ENCODE data around the gene MRPL54. TPM values are rescaled to one million over a fixed set of nuclear protein-coding genes. Genes with fewer than 3 reads are reported as not detected.

The MRPL54 gene
- total and polyA plus RNA-seq, 4 donors = 33.2 to 77.8 (median 43.1) TPM

DNA sequence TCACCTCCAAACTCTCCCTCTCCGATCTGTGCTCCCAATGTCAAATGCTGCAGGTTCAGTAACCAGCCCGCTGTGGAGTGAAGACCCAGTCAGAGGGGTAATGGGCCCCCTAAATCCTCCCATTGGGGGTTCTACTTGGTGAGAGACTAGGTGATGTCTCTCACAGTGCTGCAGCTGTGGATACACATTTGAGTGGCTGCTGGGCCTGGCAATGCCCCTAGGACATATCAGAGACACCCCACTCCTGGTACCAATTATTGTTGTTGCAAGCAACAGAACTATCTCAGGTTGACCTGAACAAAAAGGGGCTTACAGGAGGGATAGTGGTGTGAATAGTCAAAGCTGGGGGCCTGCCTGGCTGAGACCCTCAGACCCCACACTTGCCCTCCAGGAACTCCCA, 19.1 kb downstream of the MRPL54 start:
- peaks cover 10% of the 10 kb centered on the region for H3K27me3 ChIP-seq (ENCODE audit: control insufficient read depth, insufficient read depth, low read length)
- DNase-seq (ENCODE audit: low read depth in 4 of 6, low spot score in 6 of 6) = no peak
- peaks cover 41% of the 10 kb centered on the region for H3K36me3 ChIP-seq (ENCODE audit: control insufficient read depth, insufficient read depth, low read length)
- 90% methylated on average over 2 of the region's 2 CpGs for WGBS (ENCODE audit: insufficient coverage)
- no peak overlapping the region for H3K4me3 ChIP-seq (ENCODE audit: low read depth, low read length)
- H3K4me1 ChIP-seq (ENCODE audit: control insufficient read depth, insufficient read depth, low read length) = peaks cover 6% of the 10 kb centered on the region
- H3K27ac ChIP-seq (ENCODE audit: low read depth, low read length) = no peak overlapping the region
- peaks cover 6% of the 10 kb centered on the region for H3K9me3 ChIP-seq (ENCODE audit: control insufficient read depth, insufficient read depth, low read length)

DNA sequence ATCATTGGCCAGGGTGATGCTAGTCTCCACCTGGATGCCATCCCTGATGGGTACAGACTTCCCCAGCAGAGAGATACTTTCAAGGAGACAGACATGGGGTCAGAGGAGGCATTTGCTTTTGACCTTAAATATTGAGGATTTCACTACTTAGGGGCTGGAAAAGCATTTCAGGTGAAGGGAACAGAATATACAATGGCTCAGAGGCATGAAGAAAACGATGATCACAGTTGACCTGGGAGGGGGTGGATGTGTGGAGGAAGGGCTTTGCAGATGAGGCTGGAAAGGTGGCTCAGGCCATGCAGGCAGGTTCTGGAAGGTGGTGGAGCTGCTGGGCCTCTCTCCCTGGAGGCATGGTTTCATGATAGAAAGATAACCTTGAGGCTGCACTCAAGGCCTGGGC, 19.8 kb downstream of the MRPL54 start:
- Histone ChIP-seq H3K4me1 (ENCODE audit: control insufficient read depth, insufficient read depth, low read length) (peaks cover 6% of the 10 kb centered on the region), H3K36me3 (ENCODE audit: control insufficient read depth, insufficient read depth, low read length) (peaks cover 41% of the 10 kb centered on the region), H3K9me3 (ENCODE audit: control insufficient read depth, insufficient read depth, low read length) (peaks cover 6% of the 10 kb centered on the region), H3K4me3 (ENCODE audit: low read depth, low read length) (no peak overlapping the region), H3K27ac (ENCODE audit: low read depth, low read length) (no peak overlapping the region), H3K27me3 (ENCODE audit: control insufficient read depth, insufficient read depth, low read length) (peaks cover 13% of the 10 kb centered on the region)
- no peak for DNase-seq (ENCODE audit: low read depth in 4 of 6, low spot score in 6 of 6)
- 86% methylated on average over 1 of the region's 1 CpG for WGBS (ENCODE audit: insufficient coverage)

DNA sequence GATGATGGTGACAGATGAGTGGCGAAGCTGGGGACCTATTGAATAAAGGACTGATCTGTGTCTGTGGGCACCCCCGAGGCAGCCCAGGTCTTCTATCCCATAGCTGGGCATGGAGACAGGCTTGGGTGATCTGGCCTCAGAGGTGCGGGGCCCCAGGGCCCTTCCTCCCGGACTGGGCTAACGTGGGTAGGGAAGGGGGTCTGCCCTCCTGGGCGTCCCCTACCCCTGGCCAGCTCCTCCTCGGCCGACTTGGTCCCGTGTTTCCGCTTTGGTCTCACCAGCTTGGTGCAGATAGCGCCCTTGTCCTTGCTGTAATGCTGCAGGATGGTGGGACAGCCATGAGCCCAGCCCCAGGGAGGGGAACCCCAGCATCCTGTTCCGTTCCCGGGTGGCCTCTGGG, 20.4 kb downstream of the MRPL54 start:
- H3K4me1 ChIP-seq (ENCODE audit: control insufficient read depth, insufficient read depth, low read length) = peaks cover 6% of the 10 kb centered on the region
- peaks cover 13% of the 10 kb centered on the region for H3K27me3 ChIP-seq (ENCODE audit: control insufficient read depth, insufficient read depth, low read length)
- peaks cover 6% of the 10 kb centered on the region for H3K9me3 ChIP-seq (ENCODE audit: control insufficient read depth, insufficient read depth, low read length)
- peaks cover 35% of the 10 kb centered on the region for H3K36me3 ChIP-seq (ENCODE audit: control insufficient read depth, insufficient read depth, low read length)
- no peak overlapping the region for H3K4me3 ChIP-seq (ENCODE audit: low read depth, low read length)
- H3K27ac ChIP-seq (ENCODE audit: low read depth, low read length) = no peak overlapping the region
- no peak for DNase-seq (ENCODE audit: low read depth in 4 of 6, low spot score in 6 of 6)
- 86% methylated on average over 12 of the region's 13 CpGs for WGBS (ENCODE audit: insufficient coverage)

GRCh38 chr19:3783660-3784584, 21.4 kb downstream of the MRPL54 start:
- H3K36me3 ChIP-seq (ENCODE audit: control insufficient read depth, insufficient read depth, low read length) = peaks cover 28% of the 10 kb centered on the region
- H3K4me3 ChIP-seq (ENCODE audit: low read depth, low read length) = no peak overlapping the region
- WGBS (ENCODE audit: insufficient coverage) = 80% methylated on average over 45 of the region's 49 CpGs
- DNase-seq (ENCODE audit: low read depth in 4 of 6, low spot score in 6 of 6) = no peak
- peaks cover 13% of the 10 kb centered on the region for H3K27me3 ChIP-seq (ENCODE audit: control insufficient read depth, insufficient read depth, low read length)
- peaks cover 6% of the 10 kb centered on the region for H3K4me1 ChIP-seq (ENCODE audit: control insufficient read depth, insufficient read depth, low read length)
- peaks cover 6% of the 10 kb centered on the region for H3K9me3 ChIP-seq (ENCODE audit: control insufficient read depth, insufficient read depth, low read length)
- H3K27ac ChIP-seq (ENCODE audit: low read depth, low read length) = no peak overlapping the region

GRCh38 chr19:3784607-3785450, 22.3 kb downstream of the MRPL54 start:
- peaks cover 6% of the 10 kb centered on the region for H3K4me1 ChIP-seq (ENCODE audit: control insufficient read depth, insufficient read depth, low read length)
- 32% methylated on average over 21 of the region's 25 CpGs for WGBS (ENCODE audit: insufficient coverage)
- peaks cover 23% of the 10 kb centered on the region for H3K36me3 ChIP-seq (ENCODE audit: control insufficient read depth, insufficient read depth, low read length)
- no peak overlapping the region for H3K4me3 ChIP-seq (ENCODE audit: low read depth, low read length)
- no peak overlapping the region for H3K27ac ChIP-seq (ENCODE audit: low read depth, low read length)
- DNase-seq (ENCODE audit: low read depth in 4 of 6, low spot score in 6 of 6) = no peak
- H3K27me3 ChIP-seq (ENCODE audit: control insufficient read depth, insufficient read depth, low read length) = peaks cover 13% of the 10 kb centered on the region
- H3K9me3 ChIP-seq (ENCODE audit: control insufficient read depth, insufficient read depth, low read length) = peaks cover 6% of the 10 kb centered on the region

- Histone ChIP-seq H3K4me1 (ENCODE audit: control insufficient read depth, insufficient read depth, low read length) (peaks cover 6% of the 10 kb centered on the region), H3K9me3 (ENCODE audit: control insufficient read depth, insufficient read depth, low read length) (peaks cover 6% of the 10 kb centered on the region), H3K36me3 (ENCODE audit: control insufficient read depth, insufficient read depth, low read length) (peaks cover 23% of the 10 kb centered on the region), H3K4me3 (ENCODE audit: low read depth, low read length) (peak overlapping the region; percentile 21), H3K27ac (ENCODE audit: low read depth, low read length) (no peak overlapping the region), H3K27me3 (ENCODE audit: control insufficient read depth, insufficient read depth, low read length) (peaks cover 16% of the 10 kb centered on the region)
- peak in 2 of 6 donors; percentile 32 to 69 for DNase-seq (ENCODE audit: low read depth in 4 of 6, low spot score in 6 of 6)
- under 1% methylated on average over 46 of the region's 47 CpGs for WGBS (ENCODE audit: insufficient coverage)
These were observed 23.0 kb downstream of the MRPL54 start for GRCh38 chr19:3785451-3785937.

GRCh38 chr19:3785938-3786824, 23.7 kb downstream of the MRPL54 start, which contains the start of gene MATK:
Gene MATK, minus strand, starts transcription at chr19:3786381. Its CDS starts 1,246 bp downstream, at chr19:3785135.
- WGBS (ENCODE audit: insufficient coverage) = under 1% methylated on average over 93 of the region's 101 CpGs
- H3K4me1 ChIP-seq (ENCODE audit: control insufficient read depth, insufficient read depth, low read length) = peaks cover 6% of the 10 kb centered on the region
- peaks cover 6% of the 10 kb centered on the region for H3K9me3 ChIP-seq (ENCODE audit: control insufficient read depth, insufficient read depth, low read length)
- H3K4me3 ChIP-seq (ENCODE audit: low read depth, low read length) = peak within 1 kb of the TSS; percentile 21
- peak in 2 of 6 donors; percentile 23 to 46 for DNase-seq (ENCODE audit: low read depth in 4 of 6, low spot score in 6 of 6)
- no peak within 1 kb of the TSS for H3K27ac ChIP-seq (ENCODE audit: low read depth, low read length)
- H3K27me3 ChIP-seq (ENCODE audit: control insufficient read depth, insufficient read depth, low read length) = peaks cover 17% of the 10 kb centered on the region
- peaks cover 23% of the 10 kb centered on the region for H3K36me3 ChIP-seq (ENCODE audit: control insufficient read depth, insufficient read depth, low read length)

DNA sequence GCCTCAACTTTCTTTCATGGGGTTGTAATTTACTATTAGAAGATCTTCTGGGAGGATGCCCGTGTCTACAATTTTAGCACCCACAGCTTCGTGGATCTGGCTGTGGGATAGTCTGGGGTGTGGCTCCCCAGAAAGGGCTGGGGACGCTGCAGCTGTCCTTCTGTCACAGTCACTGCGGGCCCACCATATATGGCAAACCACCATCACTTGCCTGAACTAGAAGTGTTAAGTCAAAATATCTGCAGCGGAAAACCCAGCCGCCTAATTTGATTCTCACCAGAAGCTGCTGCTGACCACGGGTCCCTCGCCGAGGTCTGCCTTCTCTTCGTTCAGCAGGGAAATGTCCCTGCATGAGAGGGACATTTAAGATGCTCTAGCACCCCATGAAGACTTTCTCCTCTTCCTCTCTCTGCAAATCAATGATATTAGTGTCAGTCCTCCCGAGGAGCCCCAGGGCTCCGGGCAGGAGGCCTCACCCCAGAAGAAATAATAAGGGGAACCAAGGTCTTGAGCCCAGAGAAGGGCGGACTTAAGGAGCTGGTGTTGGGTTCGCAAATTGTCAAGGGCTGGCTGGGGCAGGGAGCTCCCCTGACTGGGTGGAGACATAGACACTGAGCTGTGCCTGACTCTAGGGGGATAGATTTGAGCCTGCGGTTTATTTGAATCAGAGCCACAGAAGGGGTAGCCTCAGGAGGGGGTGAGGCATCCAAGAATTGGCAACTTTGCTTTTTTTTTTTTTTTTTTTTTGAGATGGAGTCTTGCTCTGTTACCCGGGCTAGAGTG, 26.7 kb downstream of the MRPL54 start:
- Histone ChIP-seq H3K27me3 (ENCODE audit: control insufficient read depth, insufficient read depth, low read length) (peaks cover 17% of the 10 kb centered on the region), H3K27ac (ENCODE audit: low read depth, low read length) (no peak overlapping the region), H3K9me3 (ENCODE audit: control insufficient read depth, insufficient read depth, low read length) (no peaks in the 10 kb centered on the region), H3K36me3 (ENCODE audit: control insufficient read depth, insufficient read depth, low read length) (peaks cover 4% of the 10 kb centered on the region), H3K4me1 (ENCODE audit: control insufficient read depth, insufficient read depth, low read length) (peaks cover 6% of the 10 kb centered on the region), H3K4me3 (ENCODE audit: low read depth, low read length) (no peak overlapping the region)
- DNase-seq (ENCODE audit: low read depth in 4 of 6, low spot score in 6 of 6) = no peak
- 58% methylated on average over 12 of the region's 16 CpGs for WGBS (ENCODE audit: insufficient coverage)
